Measurements from ENCODE around the gene TSPAN5. TPM values are rescaled to one million over a fixed set of nuclear protein-coding genes. Genes with fewer than 3 reads are reported as not detected.
"Not testable (repeated sequence)": the region's sequence is repeated elsewhere in the genome, so short reads cannot be mapped to it uniquely, and the experiment has no call there.

TSPAN5 gene
- total RNA-seq, 1 experiment from 2014 or later, result 41.8 TPM

- Histone ChIP-seq H3K27ac (ENCODE audit: low read length) (peak overlapping the region; percentile 73; the same call in 1 of the 2 replicates), H3K9ac (ENCODE audit: low read length) (peak overlapping the region; percentile 73), H4K20me1 (ENCODE audit: low read length) (no peaks in the 10 kb centered on the region), H3F3A (ENCODE audit: low read length, unreplicated experiment) (no peaks in the 10 kb centered on the region), H3K4me1 (ENCODE audit: insufficient read depth, low read length) (peaks cover 14% of the 10 kb centered on the region), H3K9me2 (replicated peaks; ENCODE audit: low read length) (no peaks in the 10 kb centered on the region), H3K4me3 (ENCODE audit: low read length) (no peak overlapping the region), H3K79me2 (ENCODE audit: low read length) (no peaks in the 10 kb centered on the region), H3K4me2 (ENCODE audit: low read length) (peak overlapping the region; percentile 85; the same call in 1 of the 2 replicates), H2AFZ (ENCODE audit: low read length) (peak overlapping the region; percentile 85), H3K9me3 (ENCODE audit: low read length) (no peaks in the 10 kb centered on the region), H3K27me3 (ENCODE audit: low read length) (no peaks in the 10 kb centered on the region), H3K36me3 (ENCODE audit: low read depth, low read length) (peaks cover 10% of the 10 kb centered on the region)
- ChIA-PET CTCF (interaction anchor here (1.0 to 1.3 kb wide), 2 partner anchors 192 to 354 kb away, joined by 6 to 13 read pairs; partner anchors contain the start of gene TSPAN5), POLR2A (ENCODE audit: unreplicated experiment) (interaction anchor here (0.7 kb wide), 1 partner anchor 223 kb away, joined by 4 read pairs; no protein-coding TSS in a partner anchor)
- TF ChIP-seq CTCF (conservative IDR thresholded peaks at IDR 0.05; ENCODE audit: low read depth, low read length), result no peak
- peak; percentile 16 for ATAC-seq
- peak; percentile 43 for DNase-seq
- intact Hi-C loops (cut with micrococcal nuclease), result loop anchor here (5.0 to 10.0 kb wide), 4 partner anchors 190 to 388 kb away; partner anchors contain the start of genes RAP1GDS1 and TSPAN5
- TSS peak; percentile 2 for BruUV-seq (replicated peaks)
These were observed 191.4 kb downstream of the TSPAN5 start for GRCh38 chr4:98466868-98467599.

- intact Hi-C loops (cut with micrococcal nuclease), result loop anchor here (10.0 kb wide), 2 partner anchors 308 to 392 kb away; no protein-coding TSS in a partner anchor
- TF ChIP-seq EZH2 (IDR thresholded peaks at IDR 0.05; ENCODE audit: low read length, unreplicated experiment) (no peak), EZH2phosphoT487 (IDR thresholded peaks at IDR 0.05; ENCODE audit: borderline replicate concordance, low read length) (no peak), CTCF (conservative IDR thresholded peaks at IDR 0.05; ENCODE audit: low read depth, low read length) (no peak)
- H3K9me3 ChIP-seq (ENCODE audit: low read length), result no peaks in the 10 kb centered on the region
- no peaks in the 10 kb centered on the region for H3F3A ChIP-seq (ENCODE audit: low read length, unreplicated experiment)
- H3K79me2 ChIP-seq (ENCODE audit: low read length), result no peaks in the 10 kb centered on the region
- H3K4me2 ChIP-seq (ENCODE audit: low read length), result no peak overlapping the region
- ATAC-seq, result no peak
- no peak for DNase-seq
- BruUV-seq (replicated peaks), result no TSS peak
- no peaks in the 10 kb centered on the region for H3K9me2 ChIP-seq (replicated peaks; ENCODE audit: low read length)
- H3K9ac ChIP-seq (ENCODE audit: low read length), result no peak overlapping the region
- POLR2A ChIA-PET (ENCODE audit: unreplicated experiment), result no interaction called here
- CTCF ChIA-PET, result interaction anchor here (0.5 kb wide), 1 partner anchor 196 kb away, joined by 3 read pairs; the partner anchor contains the start of gene TSPAN5
- no peaks in the 10 kb centered on the region for H4K20me1 ChIP-seq (ENCODE audit: low read length)
- no peaks in the 10 kb centered on the region for H3K27me3 ChIP-seq (ENCODE audit: low read length)
- no peaks in the 10 kb centered on the region for H3K36me3 ChIP-seq (ENCODE audit: low read depth, low read length)
- H2AFZ ChIP-seq (ENCODE audit: low read length), result no peak overlapping the region
- no peak overlapping the region for H3K4me3 ChIP-seq (ENCODE audit: low read length)
- peaks cover 9% of the 10 kb centered on the region for H3K4me1 ChIP-seq (ENCODE audit: insufficient read depth, low read length)
- no peak overlapping the region for H3K27ac ChIP-seq (ENCODE audit: low read length)
These were observed 195.9 kb downstream of the TSPAN5 start for GRCh38 chr4:98462487-98462886.

GRCh38 chr4:98461121-98461865, 197.1 kb downstream of the TSPAN5 start:
- H3K27ac ChIP-seq (ENCODE audit: low read length); BruUV-seq (replicated peaks); H4K20me1 ChIP-seq (ENCODE audit: low read length); DNase-seq; ATAC-seq; H3K27me3 ChIP-seq (ENCODE audit: low read length); H3K79me2 ChIP-seq (ENCODE audit: low read length); H3K4me2 ChIP-seq (ENCODE audit: low read length); H3K36me3 ChIP-seq (ENCODE audit: low read depth, low read length); H3K9me3 ChIP-seq (ENCODE audit: low read length); POLR2A ChIA-PET (ENCODE audit: unreplicated experiment); H3K4me1 ChIP-seq (ENCODE audit: insufficient read depth, low read length); H3K9ac ChIP-seq (ENCODE audit: low read length); CTCF ChIA-PET; H3K9me2 ChIP-seq (replicated peaks; ENCODE audit: low read length); H3K4me3 ChIP-seq (ENCODE audit: low read length); H2AFZ ChIP-seq (ENCODE audit: low read length); H3F3A ChIP-seq (ENCODE audit: low read length, unreplicated experiment): not testable (repeated sequence)
- intact Hi-C loops (cut with micrococcal nuclease), result loop anchor here (10.0 kb wide), 2 partner anchors 306 to 394 kb away; no protein-coding TSS in a partner anchor

- not testable (repeated sequence) for H3K27me3 ChIP-seq (ENCODE audit: low read length)
These were observed 201.0 kb downstream of the TSPAN5 start for GRCh38 chr4:98457422-98457821.

More at GRCh38 chr4:98457422-98457821, 201.0 kb downstream of the TSPAN5 start:
- POLR2A ChIA-PET (ENCODE audit: unreplicated experiment); CTCF ChIA-PET; ATAC-seq; H2AFZ ChIP-seq (ENCODE audit: low read length); H3K9me2 ChIP-seq (replicated peaks; ENCODE audit: low read length); H4K20me1 ChIP-seq (ENCODE audit: low read length); intact Hi-C loops (cut with micrococcal nuclease); H3K79me2 ChIP-seq (ENCODE audit: low read length); H3K4me3 ChIP-seq (ENCODE audit: low read length); H3K27ac ChIP-seq (ENCODE audit: low read length); H3K4me2 ChIP-seq (ENCODE audit: low read length); BruUV-seq (replicated peaks); H3K4me1 ChIP-seq (ENCODE audit: insufficient read depth, low read length); DNase-seq; H3K36me3 ChIP-seq (ENCODE audit: low read depth, low read length); H3K9ac ChIP-seq (ENCODE audit: low read length); H3F3A ChIP-seq (ENCODE audit: low read length, unreplicated experiment); H3K9me3 ChIP-seq (ENCODE audit: low read length): not testable (repeated sequence)
